Fibroblast of villous mesenchyme (primary cell): Measurements from ENCODE around the gene CTNNA3. TPM values are rescaled to one million over a fixed set of nuclear protein-coding genes. Genes with fewer than 3 reads are reported as not detected.
"Not testable (repeated sequence)": the region's sequence is repeated elsewhere in the genome, so short reads cannot be mapped to it uniquely, and the experiment has no call there.

ENCODE experiments used
- DNase-seq: peaks from one replicate; pipeline ENCODE4 v3.0.0-alpha.2; 2010; ENCODE audit warnings: low read depth
- H3K4me3 ChIP-seq: 2 replicates; pipeline ENCODE4 v1.5.1; 2011; ENCODE audit warnings: low read depth, mild to moderate bottlenecking, low read length
- total RNA-seq: library from RNA; depleted of rRNA; stranded (reverse); fragments of >200 nt; gene quantifications from 2 replicates; pipeline ENCODE4 v1.2.3, GENCODE V29; 2012
- TF ChIP-seq, protein P1 (sequence below): IDR thresholded peaks from 2 replicates; pipeline ENCODE4 v1.5.1; 2012; ENCODE audit warnings: low read depth, mild to moderate bottlenecking, low read length; ENCODE audit not compliant: insufficient read depth

The CTNNA3 gene
- total RNA-seq, 1 donor: not detected

DNA sequence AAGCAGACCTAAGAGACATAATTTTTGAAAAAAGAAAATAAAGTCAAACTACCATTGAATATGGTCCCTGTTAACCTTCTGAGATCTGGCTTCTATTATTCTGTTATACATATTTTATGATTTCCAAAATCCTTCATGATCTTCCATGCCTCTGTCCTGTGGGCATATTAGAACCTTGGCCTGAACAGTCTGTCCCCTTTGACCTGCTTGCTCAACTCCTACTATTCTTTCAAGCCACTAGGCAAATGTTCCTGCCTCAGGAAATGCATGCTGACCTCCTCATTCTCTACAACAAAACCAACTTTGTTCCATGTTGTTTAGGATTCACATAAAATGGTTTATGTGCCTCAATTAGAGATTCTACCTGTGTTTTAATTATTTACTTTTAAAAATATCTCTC is 1315.0 kb downstream of the CTNNA3 start:
- TF ChIP-seq, protein P1, sequence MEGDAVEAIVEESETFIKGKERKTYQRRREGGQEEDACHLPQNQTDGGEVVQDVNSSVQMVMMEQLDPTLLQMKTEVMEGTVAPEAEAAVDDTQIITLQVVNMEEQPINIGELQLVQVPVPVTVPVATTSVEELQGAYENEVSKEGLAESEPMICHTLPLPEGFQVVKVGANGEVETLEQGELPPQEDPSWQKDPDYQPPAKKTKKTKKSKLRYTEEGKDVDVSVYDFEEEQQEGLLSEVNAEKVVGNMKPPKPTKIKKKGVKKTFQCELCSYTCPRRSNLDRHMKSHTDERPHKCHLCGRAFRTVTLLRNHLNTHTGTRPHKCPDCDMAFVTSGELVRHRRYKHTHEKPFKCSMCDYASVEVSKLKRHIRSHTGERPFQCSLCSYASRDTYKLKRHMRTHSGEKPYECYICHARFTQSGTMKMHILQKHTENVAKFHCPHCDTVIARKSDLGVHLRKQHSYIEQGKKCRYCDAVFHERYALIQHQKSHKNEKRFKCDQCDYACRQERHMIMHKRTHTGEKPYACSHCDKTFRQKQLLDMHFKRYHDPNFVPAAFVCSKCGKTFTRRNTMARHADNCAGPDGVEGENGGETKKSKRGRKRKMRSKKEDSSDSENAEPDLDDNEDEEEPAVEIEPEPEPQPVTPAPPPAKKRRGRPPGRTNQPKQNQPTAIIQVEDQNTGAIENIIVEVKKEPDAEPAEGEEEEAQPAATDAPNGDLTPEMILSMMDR: no peak
- no peak overlapping the region for H3K4me3 ChIP-seq
- no peak for DNase-seq

DNA sequence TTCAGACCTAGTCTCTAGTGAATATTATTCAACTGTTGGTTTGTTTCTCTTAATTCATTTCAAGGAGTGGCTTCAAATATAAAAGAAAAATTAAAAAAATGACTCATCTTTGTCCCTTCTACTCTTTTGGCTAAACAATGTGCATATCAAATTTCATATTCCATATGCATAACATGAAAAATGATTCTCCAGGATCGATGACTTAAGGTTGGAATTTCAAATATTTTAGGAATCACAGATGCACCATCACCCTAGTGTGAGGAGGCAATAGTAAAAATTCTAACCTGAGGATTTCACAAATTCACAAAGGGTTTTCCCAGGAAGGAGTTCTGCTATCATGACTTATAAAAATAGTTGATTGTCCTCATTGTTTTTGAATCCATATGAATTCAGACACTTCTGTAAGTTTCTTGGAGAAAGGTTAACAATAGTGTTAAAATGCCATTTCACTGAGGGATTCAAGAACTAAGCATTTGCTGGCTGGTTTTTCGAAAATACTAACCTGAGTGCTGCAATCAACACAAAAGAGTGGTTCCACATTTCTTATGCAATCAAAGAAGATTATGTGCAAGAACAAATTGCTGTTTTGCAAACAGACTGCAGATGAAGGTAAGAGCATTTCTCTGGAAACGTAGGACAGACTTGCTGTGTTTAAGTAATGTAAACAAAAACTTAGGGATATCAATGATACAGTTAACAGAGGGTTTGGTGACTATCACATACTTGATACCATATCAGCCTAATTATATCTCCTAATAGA is 1317.7 kb downstream of the CTNNA3 start:
- DNase-seq: no peak
- no peak overlapping the region for H3K4me3 ChIP-seq
- TF ChIP-seq, protein P1: no peak

DNA sequence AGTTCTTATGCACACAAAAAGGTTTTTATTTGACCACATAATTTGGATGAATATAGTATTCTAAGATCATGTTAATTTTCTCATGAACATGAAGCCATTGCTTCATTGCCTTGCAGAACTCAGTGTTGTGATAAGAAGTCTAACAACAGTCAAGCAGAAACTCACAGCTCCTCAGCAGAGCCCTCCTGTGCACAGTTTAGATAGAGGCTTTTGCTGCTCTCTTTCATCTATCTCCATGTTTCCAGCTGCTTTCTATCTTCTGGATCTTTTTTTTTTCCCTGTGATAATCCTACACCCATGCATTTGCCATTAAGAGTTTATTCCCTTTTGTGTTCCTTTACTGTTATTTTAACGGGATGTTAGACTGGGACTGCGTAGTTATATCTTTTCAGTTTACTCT is 1327.8 kb downstream of the CTNNA3 start:
- H3K4me3 ChIP-seq: no peak overlapping the region
- TF ChIP-seq, protein P1: no peak

DNA sequence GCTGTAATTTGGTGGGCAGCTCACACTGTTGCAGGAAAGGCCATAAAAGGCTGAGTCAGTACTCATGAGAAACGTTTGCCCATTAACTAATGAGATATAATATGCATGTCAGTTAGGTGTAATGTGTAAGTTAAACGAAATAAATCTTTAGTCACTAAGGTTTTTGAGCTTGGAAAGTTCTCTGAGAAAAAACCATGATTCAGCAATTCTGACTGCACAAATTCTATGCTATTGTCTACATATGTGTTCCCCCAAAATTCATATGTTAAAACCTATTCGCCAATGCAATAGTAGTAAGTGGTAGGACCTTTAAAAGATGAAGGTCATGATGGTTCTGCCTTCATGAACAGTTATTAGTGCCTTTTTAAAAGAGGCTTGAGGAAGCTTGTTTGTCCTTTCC is 1329.8 kb downstream of the CTNNA3 start:
- TF ChIP-seq, protein P1: no peak
- no peak for DNase-seq

More for the DNA sequence above, 1327.8 kb downstream of the CTNNA3 start:
- no peak for DNase-seq

DNA sequence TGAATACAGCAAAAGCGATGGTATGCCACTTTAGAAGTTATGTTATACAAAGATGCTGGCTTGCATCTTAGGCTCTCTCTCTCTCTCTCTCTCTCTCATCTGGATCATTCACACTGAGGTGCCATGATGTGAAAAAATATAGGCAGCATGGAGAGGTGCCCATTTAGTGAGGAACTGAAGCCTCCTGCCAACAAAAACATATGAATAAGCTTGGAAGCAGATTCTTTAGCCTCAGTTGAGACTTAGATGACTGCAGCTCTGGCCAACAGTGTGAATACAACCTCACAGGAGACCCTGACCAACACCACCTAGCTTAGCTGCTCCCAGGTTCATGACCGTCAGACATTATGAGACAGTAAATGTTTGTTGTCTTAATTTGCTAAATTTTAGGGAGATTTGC is 1330.3 kb downstream of the CTNNA3 start:
- TF ChIP-seq, protein P1: no peak
- no peak overlapping the region for H3K4me3 ChIP-seq
- no peak for DNase-seq

More for the DNA sequence above, 1329.8 kb downstream of the CTNNA3 start:
- no peak overlapping the region for H3K4me3 ChIP-seq

DNA sequence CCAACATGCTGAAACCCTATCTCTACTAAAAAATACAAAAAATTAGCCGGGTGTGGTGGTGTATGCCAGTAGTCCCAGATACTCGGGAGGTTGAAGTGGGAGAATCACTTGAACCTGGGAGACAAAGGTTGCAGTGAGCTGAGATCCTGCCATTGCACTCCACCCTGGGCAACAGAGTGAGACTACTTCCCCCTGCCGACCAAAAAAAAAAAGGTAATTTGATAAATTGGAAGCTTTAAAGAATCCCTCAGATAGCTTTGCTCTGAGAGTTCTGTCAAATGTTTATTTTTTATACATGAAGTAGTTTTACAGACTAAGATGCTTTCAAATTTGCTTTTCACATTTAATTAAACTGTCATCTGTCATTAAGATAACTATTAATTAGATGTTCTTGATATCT is 1333.5 kb downstream of the CTNNA3 start:
- TF ChIP-seq, protein P1: no peak
- DNase-seq: no peak

DNA sequence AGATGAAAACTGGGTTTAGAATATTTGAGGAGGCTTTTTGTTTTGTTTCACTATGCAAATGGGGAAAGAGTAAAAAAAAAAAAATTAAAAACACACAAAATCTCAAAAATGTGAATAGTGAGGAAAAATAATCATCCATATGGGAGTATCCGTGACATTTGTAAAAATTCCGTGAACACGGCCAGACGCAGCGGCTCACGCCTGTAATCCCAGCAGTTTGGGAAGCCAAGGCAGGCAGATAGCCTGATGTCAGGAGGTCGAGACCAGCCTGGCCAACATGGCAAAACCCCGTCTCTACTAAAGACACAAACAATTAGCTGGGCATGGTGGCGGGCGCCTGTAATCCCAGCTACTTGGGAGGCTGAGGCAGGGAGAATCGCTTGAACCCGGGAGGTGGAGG is 1342.2 kb downstream of the CTNNA3 start:
- H3K4me3 ChIP-seq, DNase-seq: not testable (repeated sequence)

More for the DNA sequence above, 1333.5 kb downstream of the CTNNA3 start:
- H3K4me3 ChIP-seq: no peak overlapping the region
